Heart left ventricle (tissue), 16 donors: ENCODE data around the gene MYO1C. TPM values are rescaled to one million over a fixed set of nuclear protein-coding genes. Genes with fewer than 3 reads are reported as not detected.
A peak's percentile ranks its signal among the peaks of the same experiment; 100 is the strongest.

Source experiments
- ATAC-seq, 4 donors: fragments of 200-7000 bp; cut with Tn5 transposase; one replicate each; pipeline ENCODE4 v1.9.1; 2020 to 2022; ENCODE audit warnings: moderate library complexity in 4 of 4, mild to moderate bottlenecking in 3 of 4, moderate number of reproducible peaks in 1 of 4
- DNase-seq, 5 donors: peaks; one replicate each; pipeline ENCODE4 v3.0.0-alpha.2; 2020
- H3K27ac ChIP-seq, 12 donors: fragments of 200-600 bp; sonication (generic) in 4 of 12; one replicate each; pipeline versions ENCODE4 v1.5.0 to v1.8.0; 2016 to 2022; ENCODE audit warnings: mild to moderate bottlenecking in 2 of 12
- H3K27me3 ChIP-seq, 9 donors: fragments of 200-600 bp; sonication (generic) in 2 of 9; one replicate each; pipeline versions ENCODE4 v1.5.1 to v1.8.0; 2016 to 2022; ENCODE audit warnings: mild to moderate bottlenecking in 3 of 9
- H3K36me3 ChIP-seq, 9 donors: fragments of 200-600 bp; sonication (generic) in 2 of 9; one replicate each; pipeline versions ENCODE4 v1.5.0 to v1.8.0; 2018 to 2022; ENCODE audit warnings: mild to moderate bottlenecking in 2 of 9
- H3K4me1 ChIP-seq, 12 donors: fragments of 200-600 bp; sonication (generic) in 4 of 12; one replicate each; pipeline versions ENCODE4 v1.5.0 to v1.8.0; 2016 to 2022; ENCODE audit warnings: mild to moderate bottlenecking in 3 of 12
- H3K4me3 ChIP-seq, 12 donors: fragments of 200-600 bp; sonication (generic) in 4 of 12; one replicate each; pipeline versions ENCODE4 v1.5.0 to v1.8.0; 2017 to 2022; ENCODE audit warnings: mild to moderate bottlenecking in 9 of 12, moderate library complexity in 4 of 12
- H3K9me3 ChIP-seq, 12 donors: fragments of 200-600 bp; sonication (generic) in 4 of 12; one replicate each; pipeline versions ENCODE4 v1.5.0 to v1.8.0; 2016 to 2022; ENCODE audit warnings: mild to moderate bottlenecking in 1 of 12
- CTCF ChIP-seq, 12 donors: fragments of 200-600 bp; sonication (generic) in 4 of 12; IDR thresholded peaks; one replicate each; pipeline versions ENCODE4 v1.5.0 to v1.8.0; 2018 to 2022; ENCODE audit warnings: antibody characterized with exemption in 12 of 12, mild to moderate bottlenecking in 5 of 12
- POLR2A ChIP-seq, 2 donors: fragments of 450-650 bp; IDR thresholded peaks; one replicate each; pipeline ENCODE4 v1.6.1; 2017; ENCODE audit warnings: antibody characterized with exemption in 2 of 2, mild to moderate bottlenecking in 2 of 2, moderate library complexity in 2 of 2
- WGBS, 4 donors: extraction: QIAGEN DNeasy Blood & Tissue Kit in 2 of 4; methylation state at CpG; one replicate each; pipeline versions ENCODE4 v1.1.5 to v1.1.7; 2013 to 2018; 5-methylcytosine and 5-hydroxymethylcytosine counted together
- intact Hi-C, 10 donors: fragments of 100-400 bp; cut with DNase I; formaldehyde crosslinking; loops; one replicate each; pipeline versions ENCODE4 v1.11.1 to v1.14.2; 2022
- long read RNA-seq, 3 donors: library from polyadenylated mRNA; unstranded; transcript quantifications; one replicate each; pipeline ENCODE4 v2.0.0, GENCODE V29; 2020 to 2021
- polyA plus RNA-seq, 2 donors: library from polyadenylated mRNA; stranded (reverse); fragments of 200-250 nt; gene quantifications; one replicate each; pipeline ENCODE4 v1.2.3, GENCODE V29; 2013
- total RNA-seq, 9 donors: library from RNA; depleted of rRNA in 2 of 9; stranded (reverse); fragments of >200 nt in 2 of 9; fragmentation: NEBNext Ultra II Directional in 3 of 9; extraction: Animal tissue kit (Norgen Biotek cat#: 25700) in 3 of 9; gene quantifications; one replicate each; pipeline versions ENCODE4 v1.1.0 to v1.2.4, GENCODE V29; 2016 to 2023
- donor health status: ischemic (EF 13 %, LVEDD 7.1; RV severe dilation, severe dysfunction).
- donor health status: healthy with polysubstance abuse.
- donor health status: DM: no; HTN: yes; CAD: no.
- donor health status: DM: no; HTN: no; CAD: no.
- donor health status: ischemic (EF 25% LVEDD 6.9; RV normal size, moderate dysfunction).
- donor health status: ischemic (EF 25% LVEDD 5.7; RV mildly dilated, moderate dysfunction).
- donor health status: healthy.
- donor health status: DM: yes; HTN: yes; CAD: no.
- donor health status: ischemic (EF 35%, LVEDD 5.7; RV mildly dilated, moderate dysfunction).
- donor health status: nonischemic (EF 11% LVEDD 7.7; RV severe dilation, severe dysfunction).
- donor health status: DM: yes; HTN: yes; CAD: no.
- donor health status: PGD.
- donor health status: ischemic (EF 29% LVEDD 5.4; RV normal size, mild dysfunction).
- donor health status: nonischemic (EF 23%, LVEDD 6.1; RV moderate dilation, normal function).

The MYO1C gene
- total RNA-seq (100 to 1,000 TPM; 127 to 259 (median 174) TPM), polyA plus RNA-seq (100 to 1,000 TPM in 1 of 2 donors, 10 to 100 TPM in 1; 89.6 to 188 TPM)
- long read RNA-seq, donor 1, full-length matches to known transcripts: 104 of 176 reads
- long read RNA-seq, donor 1, partial matches to known transcripts: 39 of 176 reads
- long read RNA-seq, donor 1, other reads (novel, unspliced or antisense): 33 of 176 reads
- long read RNA-seq, donor 2, full-length matches to known transcripts: 321 of 553 reads
- long read RNA-seq, donor 2, partial matches to known transcripts: 155 of 553 reads
- long read RNA-seq, donor 2, other reads (novel, unspliced or antisense): 77 of 553 reads
- long read RNA-seq, donor 3, full-length matches to known transcripts: 129 of 244 reads
- long read RNA-seq, donor 3, partial matches to known transcripts: 76 of 244 reads
- long read RNA-seq, donor 3, other reads (novel, unspliced or antisense): 39 of 244 reads

DNA sequence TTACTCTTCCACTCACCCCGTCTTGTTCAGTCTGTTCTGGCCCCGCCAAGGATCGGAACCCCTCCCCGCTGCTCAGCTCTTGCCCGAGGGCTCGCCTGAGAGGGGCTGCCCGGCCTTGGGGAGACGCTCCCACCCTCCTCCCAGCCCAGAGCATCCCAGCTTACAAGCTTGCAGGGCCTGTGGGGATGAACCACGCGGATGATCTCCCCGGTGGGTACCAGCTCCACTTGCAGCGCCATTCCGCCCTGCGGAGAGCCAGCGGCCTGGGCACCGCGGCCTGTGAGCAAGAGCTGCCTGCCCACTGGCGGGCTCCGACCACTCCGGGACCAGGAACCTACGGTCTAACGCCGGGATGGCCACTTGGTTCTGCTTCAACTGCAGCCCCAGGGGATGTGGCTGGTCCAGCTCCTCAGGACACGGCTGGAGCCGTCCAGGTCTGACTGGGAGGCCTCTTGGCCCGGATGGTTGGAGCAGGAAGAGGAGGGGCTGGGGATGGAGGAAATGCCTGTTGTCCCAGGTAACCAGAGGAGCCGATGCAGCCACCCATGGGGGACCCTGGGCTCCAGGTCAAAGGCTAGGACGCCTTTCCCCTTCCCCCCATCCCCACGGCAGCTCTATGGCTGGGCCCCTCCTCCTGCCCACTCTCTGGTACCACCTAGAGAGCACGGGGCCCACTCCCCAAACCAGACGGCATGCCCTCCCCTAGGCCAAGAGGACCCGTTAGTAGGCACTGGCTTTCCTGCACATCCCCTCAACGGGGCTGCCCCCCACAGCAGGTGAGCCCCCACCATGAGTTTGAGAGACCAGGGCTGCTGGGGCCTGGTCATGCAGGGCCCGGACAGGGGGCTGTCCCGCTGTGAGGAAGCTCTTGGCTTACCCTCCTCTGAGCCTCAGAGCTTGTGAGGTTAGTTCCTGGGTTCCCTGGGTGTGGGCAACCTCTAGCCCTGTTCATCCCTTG is at the start of gene MYO1C:
TSS of gene MYO1C (minus strand) at position 438 of the 958 bp plus-strand sequence. CDS start at position 239, 199 bp downstream.
- Histone ChIP-seq H3K27ac (peak within 1 kb of the TSS; percentile 86 to 100 (median 99)), H3K4me1 (peaks cover 13 to 89% (median 70%) of the 10 kb centered on the region in 12 donors), H3K36me3 (peaks cover 0 to 29% (median 18%) of the 10 kb centered on the region in 9 donors), H3K9me3 (no peaks in the 10 kb centered on the region), H3K4me3 (peak within 1 kb of the TSS; percentile 37 to 86 (median 76)), H3K27me3 (no peaks in the 10 kb centered on the region)
- intact Hi-C loops: loop anchor here in 6 of 10 donors (1.0 to 5.0 kb wide), 3 partner anchors 18 to 35 kb away; partner anchors contain the start of gene CRK (in 5 of the 6)
- WGBS, 4 donors: 41 to 60% (median 49%) methylated on average over 21 to 35 of the region's 35 CpGs
- TF ChIP-seq POLR2A (IDR thresholded peaks at IDR 0.05) (no peak), CTCF (IDR thresholded peaks at IDR 0.05) (no peak)
- ATAC-seq (peak in 2 of 4 donors; percentile 2 to 5), DNase-seq (peak in 3 of 5 donors; percentile 51 to 67 (median 59))

DNA sequence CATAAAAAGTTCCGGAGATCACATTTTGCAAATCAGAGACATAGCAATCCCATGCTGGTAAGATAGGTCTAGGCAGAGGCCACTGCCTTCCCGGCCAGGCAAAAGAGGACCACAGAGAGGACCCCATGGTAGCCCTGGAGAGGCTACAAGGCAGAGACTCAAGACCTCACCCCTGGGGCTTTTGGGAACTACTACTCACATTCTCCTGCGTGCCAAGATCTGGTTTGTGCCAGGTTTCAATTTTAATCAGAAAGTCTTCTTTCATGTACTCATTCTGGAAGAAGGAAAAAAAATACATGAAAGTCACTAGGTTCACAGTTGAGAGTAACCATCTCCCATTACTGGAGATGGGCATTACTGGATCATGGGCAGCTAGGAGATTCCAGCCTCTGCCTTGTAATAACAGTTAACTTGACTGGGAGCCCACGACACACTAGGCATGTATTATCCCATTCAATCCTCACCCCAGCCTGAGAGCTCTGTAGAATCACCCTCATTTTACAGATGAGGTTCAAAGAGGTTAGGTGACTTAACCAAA is 49.0 kb upstream of the MYO1C start:
- no peaks in the 10 kb centered on the region for H3K27me3 ChIP-seq
- TF ChIP-seq POLR2A (IDR thresholded peaks at IDR 0.05) (no peak), CTCF (IDR thresholded peaks at IDR 0.05) (no peak)
- 93 to 98% (median 96%) methylated on average over 4 of the region's 4 CpGs for WGBS, 4 donors
- no peak overlapping the region for H3K4me3 ChIP-seq
- intact Hi-C loops: no loop called here
- DNase-seq (no peak), ATAC-seq (no peak)
- peaks cover 0 to 99% (median 94%) of the 10 kb centered on the region in 9 donors for H3K36me3 ChIP-seq
- H3K27ac ChIP-seq: no peak overlapping the region
- H3K4me1 ChIP-seq: no peaks in the 10 kb centered on the region
- H3K9me3 ChIP-seq: no peaks in the 10 kb centered on the region

- Histone ChIP-seq H3K9me3 (no peaks in the 10 kb centered on the region), H3K4me3 (no peak overlapping the region), H3K4me1 (no peaks in the 10 kb centered on the region), H3K27me3 (no peaks in the 10 kb centered on the region), H3K36me3 (peaks cover 0 to 99% (median 90%) of the 10 kb centered on the region in 9 donors), H3K27ac (no peak overlapping the region)
- ATAC-seq: no peak
- intact Hi-C loops: no loop called here
- DNase-seq: no peak
- TF ChIP-seq CTCF (IDR thresholded peaks at IDR 0.05) (no peak), POLR2A (IDR thresholded peaks at IDR 0.05) (no peak)
- WGBS, 4 donors: 91 to 93% (median 92%) methylated on average over 15 of the region's 15 CpGs
These were observed 47.3 kb upstream of the MYO1C start for GRCh38 chr17:1539811-1540210.
